Mucosa of descending colon (tissue), 3 donors: Measurements from ENCODE around the gene ADIPOQ. TPM values are rescaled to one million over a fixed set of nuclear protein-coding genes. Genes with fewer than 3 reads are reported as not detected.
"Not testable (repeated sequence)": the region's sequence is repeated elsewhere in the genome, so short reads cannot be mapped to it uniquely, and the experiment has no call there.

Source experiments
- ATAC-seq: fragments of 200-7000 bp; cut with Tn5 transposase; one replicate; pipeline ENCODE4 v1.9.1; 2020; ENCODE audit warnings: mild to moderate bottlenecking, moderate library complexity
- DNase-seq, 3 donors: peaks; one replicate each; pipeline ENCODE4 v3.0.0-alpha.2; 2020
- H3K36me3 ChIP-seq: fragments of 200-600 bp; one replicate; pipeline ENCODE4 v1.8.0; 2021; ENCODE audit warnings: low read depth, mild to moderate bottlenecking
- H3K4me1 ChIP-seq: fragments of 200-600 bp; one replicate; pipeline ENCODE4 v1.8.0; 2021; ENCODE audit warnings: low read depth, mild to moderate bottlenecking
- H3K4me3 ChIP-seq: fragments of 200-600 bp; one replicate; pipeline ENCODE4 v1.8.0; 2021; ENCODE audit warnings: mild to moderate bottlenecking
- H3K9me3 ChIP-seq: fragments of 200-600 bp; one replicate; pipeline ENCODE4 v1.8.0; 2021; ENCODE audit warnings: mild to moderate bottlenecking
- CTCF ChIP-seq: fragments of 200-600 bp; IDR thresholded peaks from one replicate; pipeline ENCODE4 v1.8.0; 2022; ENCODE audit warnings: antibody characterized with exemption, mild to moderate bottlenecking
- intact Hi-C, 2 donors: fragments of 100-400 bp; cut with DNase I in 1 of 2; cut with micrococcal nuclease in 1 of 2; formaldehyde crosslinking; loops; one replicate each; pipeline versions ENCODE4 v1.11.0 to v1.11.1; 2022; cut with DNase I, micrococcal nuclease
- total RNA-seq, 3 donors: library from RNA; stranded (reverse); fragmentation: NEBNext Ultra II Directional in 2 of 3; extraction: Animal tissue kit (Norgen Biotek cat#: 25700) in 2 of 3; gene quantifications; one replicate each; pipeline versions ENCODE4 v1.2.1 to v1.2.4, GENCODE V29; 2021 to 2023
- donor health status: DM: no; HTN: no; CAD: no; lungs with moderate emphysema.
- donor health status: DM: no; HTN: no; CAD: no.
- donor health status: DM: no; HTN: yes; CAD: no.

Gene ADIPOQ
- total RNA-seq, 3 donors from 2014 or later: 0.12 to 4.7 (median 1.3) TPM

GRCh38 chr3:186849374-186849975 is 7.0 kb downstream of the ADIPOQ start:
- TF ChIP-seq CTCF: no peak
- DNase-seq (no peak), ATAC-seq (peak; percentile 40)
- Histone ChIP-seq H3K4me1 (no peaks in the 10 kb centered on the region), H3K36me3 (no peaks in the 10 kb centered on the region), H3K4me3 (no peak overlapping the region), H3K9me3 (no peaks in the 10 kb centered on the region)
- intact Hi-C loops: loop anchor here in 1 of 2 donors (10.0 kb wide), 1 partner anchor 315 kb away; no protein-coding TSS in a partner anchor

GRCh38 chr3:186851835-186852234 is 9.3 kb downstream of the ADIPOQ start:
- H3K4me1 ChIP-seq, DNase-seq, intact Hi-C loops, H3K9me3 ChIP-seq, H3K36me3 ChIP-seq, ATAC-seq, H3K4me3 ChIP-seq: not testable (repeated sequence)

- no peak for TF ChIP-seq CTCF
- no peaks in the 10 kb centered on the region for H3K9me3 ChIP-seq
- DNase-seq: no peak
- no peaks in the 10 kb centered on the region for H3K36me3 ChIP-seq
- ATAC-seq: no peak
- H3K4me3 ChIP-seq: no peak overlapping the region
- H3K4me1 ChIP-seq: no peaks in the 10 kb centered on the region
- intact Hi-C loops: no loop called here
Measured at GRCh38 chr3:186852994-186853393, 10.5 kb downstream of the ADIPOQ start.

GRCh38 chr3:186854146-186854545 is 11.6 kb downstream of the ADIPOQ start:
- DNase-seq (no peak), ATAC-seq (no peak)
- TF ChIP-seq CTCF: no peak
- no peak overlapping the region for H3K4me3 ChIP-seq
- intact Hi-C loops: no loop called here
- no peaks in the 10 kb centered on the region for H3K36me3 ChIP-seq
- H3K4me1 ChIP-seq: no peaks in the 10 kb centered on the region
- peaks cover under 1% of the 10 kb centered on the region for H3K9me3 ChIP-seq

- H3K4me1 ChIP-seq: no peaks in the 10 kb centered on the region
- H3K4me3 ChIP-seq: no peak overlapping the region
- H3K9me3 ChIP-seq: peaks cover 4% of the 10 kb centered on the region
- no peaks in the 10 kb centered on the region for H3K36me3 ChIP-seq
- DNase-seq (no peak), ATAC-seq (no peak)
- intact Hi-C loops: no loop called here
- TF ChIP-seq CTCF: no peak
Measured at GRCh38 chr3:186854954-186855353, 12.4 kb downstream of the ADIPOQ start.

- no peaks in the 10 kb centered on the region for H3K4me1 ChIP-seq
- no peak for TF ChIP-seq CTCF
- H3K4me3 ChIP-seq: no peak overlapping the region
- H3K36me3 ChIP-seq: no peaks in the 10 kb centered on the region
- no peak for ATAC-seq
- DNase-seq: no peak
- H3K9me3 ChIP-seq: peaks cover 4% of the 10 kb centered on the region
- intact Hi-C loops: no loop called here
Measured at GRCh38 chr3:186857743-186858142, 15.2 kb downstream of the ADIPOQ start.

GRCh38 chr3:186865215-186865853 is 22.8 kb downstream of the ADIPOQ start:
- H3K9me3 ChIP-seq, H3K4me1 ChIP-seq, DNase-seq, H3K36me3 ChIP-seq, H3K4me3 ChIP-seq, intact Hi-C loops, ATAC-seq: not testable (repeated sequence)

- H3K4me3 ChIP-seq, H3K9me3 ChIP-seq, intact Hi-C loops, H3K4me1 ChIP-seq, H3K36me3 ChIP-seq, DNase-seq, ATAC-seq: not testable (repeated sequence)
Measured at GRCh38 chr3:186866095-186866494, 23.6 kb downstream of the ADIPOQ start.
